Retinal pigment epithelial cell (primary cell): ENCODE measurements around the gene PHYHD1.

Experiments
- DNase-seq: peaks from one replicate; pipeline ENCODE4 v3.0.0-alpha.2; 2010; ENCODE audit warnings: low read depth
- H3K4me3 ChIP-seq: 2 replicates; pipeline ENCODE4 v1.5.1; 2011; ENCODE audit warnings: mild to moderate bottlenecking, low read length, control low read depth, moderate library complexity
- TF ChIP-seq, protein P1 (sequence below): conservative IDR thresholded peaks from 2 replicates; pipeline ENCODE4 v1.5.1; 2011; ENCODE audit warnings: low read depth, low read length, control low read depth, inconsistent platforms

Gene PHYHD1

DNA sequence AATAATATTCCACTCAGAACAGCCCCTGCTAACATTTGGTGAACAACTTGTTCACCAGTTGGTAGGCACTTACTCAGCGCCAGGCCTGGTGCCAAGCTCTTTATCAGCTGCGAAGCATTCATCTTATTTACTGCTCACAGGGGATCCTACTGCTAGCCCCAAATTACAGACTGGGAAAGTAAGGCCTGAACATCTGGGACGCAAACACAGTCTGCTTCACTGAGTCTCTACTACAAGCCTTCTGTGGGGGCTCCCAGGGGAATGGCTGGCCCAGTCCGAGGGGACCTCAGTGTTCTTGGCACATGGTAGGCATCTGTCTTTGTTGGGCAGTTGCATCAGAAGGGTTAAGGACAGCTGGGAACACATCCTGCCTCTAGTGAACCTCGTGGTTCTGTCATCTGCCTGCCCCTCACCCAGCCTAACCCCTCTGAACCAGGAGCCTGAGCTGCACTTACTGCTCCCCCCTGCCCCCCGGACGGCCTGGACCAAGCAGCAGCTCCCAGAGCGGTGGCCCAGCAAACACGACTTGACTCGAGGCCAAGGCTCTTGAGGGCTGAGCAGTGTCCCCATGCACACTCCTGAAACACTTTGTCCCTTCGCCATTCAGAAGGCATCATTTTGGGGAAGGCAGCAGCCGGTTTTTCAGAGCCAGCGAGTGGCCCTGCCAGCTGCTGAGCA lies at the start of gene PHYHD1:
TSS of gene PHYHD1 (plus strand) at position 602 of the 678 bp plus-strand sequence. CDS start 1,342 bp downstream, outside the sequence.
- TF ChIP-seq, protein P1, sequence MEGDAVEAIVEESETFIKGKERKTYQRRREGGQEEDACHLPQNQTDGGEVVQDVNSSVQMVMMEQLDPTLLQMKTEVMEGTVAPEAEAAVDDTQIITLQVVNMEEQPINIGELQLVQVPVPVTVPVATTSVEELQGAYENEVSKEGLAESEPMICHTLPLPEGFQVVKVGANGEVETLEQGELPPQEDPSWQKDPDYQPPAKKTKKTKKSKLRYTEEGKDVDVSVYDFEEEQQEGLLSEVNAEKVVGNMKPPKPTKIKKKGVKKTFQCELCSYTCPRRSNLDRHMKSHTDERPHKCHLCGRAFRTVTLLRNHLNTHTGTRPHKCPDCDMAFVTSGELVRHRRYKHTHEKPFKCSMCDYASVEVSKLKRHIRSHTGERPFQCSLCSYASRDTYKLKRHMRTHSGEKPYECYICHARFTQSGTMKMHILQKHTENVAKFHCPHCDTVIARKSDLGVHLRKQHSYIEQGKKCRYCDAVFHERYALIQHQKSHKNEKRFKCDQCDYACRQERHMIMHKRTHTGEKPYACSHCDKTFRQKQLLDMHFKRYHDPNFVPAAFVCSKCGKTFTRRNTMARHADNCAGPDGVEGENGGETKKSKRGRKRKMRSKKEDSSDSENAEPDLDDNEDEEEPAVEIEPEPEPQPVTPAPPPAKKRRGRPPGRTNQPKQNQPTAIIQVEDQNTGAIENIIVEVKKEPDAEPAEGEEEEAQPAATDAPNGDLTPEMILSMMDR, result no peak
- H3K4me3 ChIP-seq, result peak within 1 kb of the TSS; percentile 51
- no peak for DNase-seq

DNA sequence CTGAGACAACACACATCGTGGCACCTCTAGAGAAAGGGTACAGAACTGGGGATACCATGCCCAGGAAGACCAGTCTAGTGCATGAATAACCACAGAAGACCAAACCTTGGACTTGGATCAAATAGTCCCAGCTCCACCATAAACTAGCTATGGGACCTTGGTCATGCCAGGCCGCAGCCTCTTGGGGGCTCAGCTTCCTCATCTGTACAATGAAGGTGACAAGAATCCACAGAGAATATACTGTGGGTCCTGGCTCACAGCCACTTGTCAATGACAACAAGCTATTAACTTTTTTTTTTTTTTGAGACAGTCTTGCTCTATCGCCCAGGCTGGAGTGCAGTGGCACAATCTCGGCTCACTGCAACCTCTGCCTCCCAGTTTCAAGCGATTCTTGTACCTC lies 42.9 kb upstream of the PHYHD1 start:
- no peak overlapping the region for H3K4me3 ChIP-seq
- TF ChIP-seq, protein P1, result no peak
- no peak for DNase-seq

DNA sequence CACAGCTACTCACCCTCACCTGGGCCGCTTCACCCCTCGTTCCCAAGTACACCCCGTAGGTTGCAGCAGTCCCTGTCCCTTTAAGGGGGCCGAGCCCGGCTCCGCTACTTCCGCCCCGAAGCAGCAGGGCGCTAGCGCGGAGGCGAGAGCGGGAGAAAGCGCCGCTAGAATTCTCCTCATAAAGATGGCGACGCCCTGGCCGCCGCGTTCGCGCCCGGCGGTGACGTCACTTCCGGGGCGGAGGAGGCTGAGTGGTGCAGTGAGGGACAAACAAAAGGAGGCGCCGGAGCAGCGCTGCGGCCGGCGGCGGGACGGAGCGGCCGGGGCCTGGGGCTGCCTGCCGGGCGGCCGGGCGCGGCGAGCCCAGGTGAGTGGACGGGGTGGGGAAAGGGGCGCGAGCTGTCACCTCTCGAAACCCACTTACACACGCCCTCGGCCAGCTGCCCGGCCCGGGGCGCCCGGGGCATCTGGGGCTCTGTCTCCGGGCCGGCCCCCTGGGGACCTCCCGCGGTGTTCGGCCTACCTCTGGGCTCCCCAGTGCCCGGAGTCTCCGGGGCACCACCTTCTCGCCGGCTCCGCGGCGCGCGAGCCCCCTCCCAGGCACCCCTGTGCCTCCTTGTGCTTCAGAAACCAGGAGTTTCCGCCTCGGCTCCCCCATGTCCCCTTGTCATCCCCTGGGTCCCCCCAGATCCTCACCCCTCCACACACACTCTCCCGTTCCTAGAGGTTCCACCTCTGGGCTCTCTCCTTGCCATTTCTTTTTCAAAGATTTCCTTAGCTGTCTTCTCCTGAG lies 38.7 kb upstream of the PHYHD1 start, which contains the start of the genes KYAT1 and LRRC8A:
TSS of gene KYAT1 (minus strand) at position 67 of the 793 bp plus-strand sequence. CDS start 36,545 bp downstream, outside the sequence.
TSS of gene LRRC8A (plus strand) at position 250 of the 793 bp plus-strand sequence. CDS start 25,032 bp downstream, outside the sequence.
- DNase-seq, result peak; percentile 84
- H3K4me3 ChIP-seq, result peak within 1 kb of the TSS; percentile 78
- TF ChIP-seq, protein P1, result no peak

DNA sequence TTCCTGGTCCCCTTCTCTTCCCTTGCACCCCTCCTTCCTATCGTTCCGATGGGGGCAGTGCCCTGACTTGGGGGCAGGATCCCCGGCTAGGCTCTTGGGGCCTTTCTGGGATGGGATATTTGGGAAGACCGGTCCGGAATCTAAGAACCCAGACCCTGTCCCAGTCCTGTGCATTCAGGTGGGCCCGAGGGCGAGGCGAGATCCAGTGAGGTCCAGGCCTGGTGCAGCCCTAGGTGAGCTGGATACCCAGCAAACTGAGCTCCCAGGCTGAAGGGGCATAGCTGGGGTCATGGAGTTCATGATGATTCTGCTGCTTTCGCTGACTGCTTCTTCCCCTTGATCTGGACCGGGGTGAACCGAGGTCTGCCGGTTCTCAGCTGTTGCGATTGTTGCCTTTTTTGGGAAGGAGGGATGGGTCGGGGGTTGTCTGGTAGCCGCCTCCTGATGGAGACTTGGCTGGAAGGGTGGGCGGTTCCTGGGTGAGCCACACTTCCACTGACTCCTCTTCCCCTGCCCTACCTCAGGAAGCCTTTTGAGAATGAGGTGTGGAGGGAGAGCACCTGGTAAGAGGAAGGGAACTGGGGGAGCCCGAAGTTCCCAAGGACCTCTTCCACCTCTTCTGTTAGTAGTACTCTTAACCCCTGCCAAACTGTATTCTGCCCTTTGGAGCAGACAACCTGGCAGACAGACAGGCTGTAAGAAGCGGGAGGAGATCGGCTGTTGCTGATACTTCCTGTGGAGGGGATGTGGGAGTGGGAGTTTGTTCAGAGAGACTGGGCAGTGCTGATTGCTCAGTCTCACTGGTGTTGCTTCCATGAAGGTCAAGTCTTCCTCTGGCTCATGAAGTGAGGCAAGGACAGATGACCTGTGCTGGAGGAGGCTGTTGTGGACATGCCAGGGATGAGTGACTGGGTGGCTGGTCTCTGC lies 37.8 kb upstream of the PHYHD1 start:
- no peak for DNase-seq
- TF ChIP-seq, protein P1, result no peak
- peak overlapping the region; percentile 78 for H3K4me3 ChIP-seq

DNA sequence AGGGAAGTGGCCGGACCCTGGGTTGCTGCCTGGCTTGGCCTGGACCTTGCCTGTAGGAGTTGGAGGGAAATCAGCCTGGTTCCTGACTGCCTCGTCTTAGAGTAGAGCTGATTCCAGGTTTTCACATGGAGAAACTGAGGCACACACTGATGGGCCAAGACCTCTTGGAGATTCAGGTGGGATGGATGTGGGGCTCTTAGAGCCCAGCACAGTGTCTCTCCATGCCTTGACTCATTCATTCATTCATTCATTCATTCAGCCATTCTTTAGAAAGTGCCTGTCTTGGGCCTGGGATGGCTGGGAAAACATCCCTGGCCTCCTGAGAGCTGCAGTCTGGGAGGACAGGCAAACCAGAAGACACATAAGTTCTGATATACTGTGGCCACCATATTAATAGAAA lies 36.6 kb upstream of the PHYHD1 start:
- no peak overlapping the region for H3K4me3 ChIP-seq
- no peak for DNase-seq
- TF ChIP-seq, protein P1, result no peak

DNA sequence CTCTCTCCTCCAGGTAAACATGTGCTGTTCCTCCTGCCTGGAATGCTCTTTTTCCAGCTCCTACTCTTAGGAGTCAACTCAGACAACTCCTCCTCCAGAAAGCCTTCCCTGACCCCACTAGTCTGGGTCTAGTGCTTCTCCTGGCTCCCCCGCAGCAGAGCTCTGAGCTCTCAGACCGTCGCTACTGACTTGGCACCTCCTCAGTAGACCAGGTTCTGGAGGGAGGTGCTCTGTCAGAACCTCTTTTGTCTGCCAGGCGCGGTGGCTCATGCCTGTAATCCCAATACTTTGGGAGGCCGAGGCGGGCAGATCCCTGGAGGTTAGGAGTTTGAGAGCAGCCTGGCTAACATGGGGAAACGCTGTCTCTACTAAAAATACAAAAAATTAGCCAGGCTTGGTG lies 35.4 kb upstream of the PHYHD1 start:
- DNase-seq, result no peak
- no peak overlapping the region for H3K4me3 ChIP-seq
- TF ChIP-seq, protein P1, result no peak
